Measurements from ENCODE around the gene RPL37.

- TF ChIP-seq CTCF (IDR thresholded peaks at IDR 0.05): peak in 3 of 4 experiments; percentile 32 to 73 (median 33)
- TF ChIP-seq EP300 (IDR thresholded peaks at IDR 0.05): no peak
- TF ChIP-seq POLR2AphosphoS5 (IDR thresholded peaks at IDR 0.05): peak; percentile 78 to 90 (median 86)
Measured at GRCh38 chr5:40798012-40798800, 36.8 kb downstream of the RPL37 start, which contains the start of gene PRKAA1.

All from sigmoid colon (tissue), 4 donors.